GM12801 (cell line): ENCODE results near the gene MRFAP1.

ENCODE experiments used
- TF ChIP-seq, protein P1 (sequence below): IDR thresholded peaks from one replicate; pipeline ENCODE4 v1.5.1; 2011; ENCODE audit warnings: control low read depth; ENCODE audit not compliant: insufficient read length; ENCODE audit errors: extremely low read depth

The MRFAP1 gene

DNA sequence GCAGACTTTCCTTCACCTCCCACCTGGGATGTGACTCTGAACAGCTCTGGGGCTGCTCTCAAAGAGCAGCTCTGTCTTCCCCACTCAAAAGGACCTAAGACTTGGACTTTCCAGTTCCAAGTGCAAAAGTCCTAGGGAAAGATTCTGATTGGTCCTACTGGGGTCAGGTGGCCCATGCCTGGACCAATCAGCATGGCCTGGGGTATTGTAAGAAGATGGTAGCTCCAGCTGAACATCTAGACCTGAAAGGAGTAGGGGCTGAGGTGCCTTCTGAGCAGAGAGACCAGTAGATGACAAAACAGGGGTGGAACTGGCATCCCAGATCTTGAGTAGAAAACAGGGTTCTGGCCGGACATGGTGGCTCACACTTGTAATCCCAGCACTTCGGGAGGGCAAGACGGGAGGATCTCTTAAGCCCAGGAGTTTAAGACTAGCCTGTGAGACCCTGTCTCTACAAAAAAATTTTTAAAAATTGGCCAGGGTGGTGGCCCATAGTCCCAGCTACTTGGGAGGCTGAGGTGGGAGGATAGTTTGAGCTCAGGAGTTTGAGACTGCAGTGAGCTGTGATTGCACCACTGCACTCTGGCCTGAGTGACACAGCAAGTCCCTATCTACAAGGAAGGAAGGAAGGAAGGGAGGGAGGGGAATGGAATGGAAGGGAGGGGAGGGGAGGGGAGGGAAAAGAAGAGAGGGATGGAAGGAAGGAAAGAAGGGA lies 27.4 kb upstream of the MRFAP1 start:
- TF ChIP-seq, protein P1, sequence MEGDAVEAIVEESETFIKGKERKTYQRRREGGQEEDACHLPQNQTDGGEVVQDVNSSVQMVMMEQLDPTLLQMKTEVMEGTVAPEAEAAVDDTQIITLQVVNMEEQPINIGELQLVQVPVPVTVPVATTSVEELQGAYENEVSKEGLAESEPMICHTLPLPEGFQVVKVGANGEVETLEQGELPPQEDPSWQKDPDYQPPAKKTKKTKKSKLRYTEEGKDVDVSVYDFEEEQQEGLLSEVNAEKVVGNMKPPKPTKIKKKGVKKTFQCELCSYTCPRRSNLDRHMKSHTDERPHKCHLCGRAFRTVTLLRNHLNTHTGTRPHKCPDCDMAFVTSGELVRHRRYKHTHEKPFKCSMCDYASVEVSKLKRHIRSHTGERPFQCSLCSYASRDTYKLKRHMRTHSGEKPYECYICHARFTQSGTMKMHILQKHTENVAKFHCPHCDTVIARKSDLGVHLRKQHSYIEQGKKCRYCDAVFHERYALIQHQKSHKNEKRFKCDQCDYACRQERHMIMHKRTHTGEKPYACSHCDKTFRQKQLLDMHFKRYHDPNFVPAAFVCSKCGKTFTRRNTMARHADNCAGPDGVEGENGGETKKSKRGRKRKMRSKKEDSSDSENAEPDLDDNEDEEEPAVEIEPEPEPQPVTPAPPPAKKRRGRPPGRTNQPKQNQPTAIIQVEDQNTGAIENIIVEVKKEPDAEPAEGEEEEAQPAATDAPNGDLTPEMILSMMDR: no peak

DNA sequence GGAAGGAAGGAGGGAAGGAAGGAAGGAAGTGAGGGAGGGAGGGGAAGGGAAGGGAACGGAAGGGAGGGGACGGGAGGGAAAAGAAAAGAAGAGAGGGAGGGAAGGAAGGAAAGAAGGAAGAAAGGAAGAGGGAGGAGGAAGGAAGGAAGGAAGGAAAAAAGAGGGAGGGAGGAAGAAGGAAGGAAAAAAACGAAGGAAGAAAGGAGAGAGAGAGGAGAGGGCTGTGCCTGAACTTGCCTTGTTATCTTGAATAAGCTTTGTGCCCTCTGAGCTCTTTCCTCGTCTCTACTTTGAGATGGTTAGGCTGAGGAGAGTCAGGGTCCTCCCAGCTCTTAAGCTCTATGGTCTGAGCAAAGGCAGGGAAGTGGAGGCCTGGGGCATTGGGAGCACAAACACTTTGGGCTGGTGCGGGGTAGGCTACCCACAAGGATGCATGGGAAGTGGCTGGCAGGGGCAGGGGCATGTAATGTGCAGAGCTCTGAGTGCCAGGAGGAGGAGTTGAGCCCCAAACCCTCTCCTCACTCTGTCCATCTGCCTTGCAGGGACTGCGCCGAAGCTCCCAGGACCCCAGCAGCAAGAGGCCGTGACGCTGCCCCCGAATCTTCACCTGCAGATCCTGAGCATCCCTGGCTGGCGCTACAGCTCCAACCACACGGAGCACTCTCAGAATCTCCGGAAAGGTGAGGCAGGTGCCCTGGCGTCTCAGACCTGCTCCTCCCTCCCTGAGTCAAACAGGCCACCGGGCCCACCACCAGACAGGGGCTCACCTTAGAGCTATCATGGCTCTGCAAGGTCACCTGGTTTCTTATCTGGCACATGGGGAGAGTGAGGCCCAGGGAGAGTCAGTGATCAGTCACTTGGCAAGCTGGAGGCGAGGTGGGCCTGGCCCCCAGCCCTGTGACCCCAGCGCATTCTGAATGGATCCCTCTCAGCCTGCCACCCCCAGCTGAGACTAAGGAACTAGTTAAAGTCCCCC lies 26.5 kb upstream of the MRFAP1 start:
- TF ChIP-seq, protein P1: no peak

DNA sequence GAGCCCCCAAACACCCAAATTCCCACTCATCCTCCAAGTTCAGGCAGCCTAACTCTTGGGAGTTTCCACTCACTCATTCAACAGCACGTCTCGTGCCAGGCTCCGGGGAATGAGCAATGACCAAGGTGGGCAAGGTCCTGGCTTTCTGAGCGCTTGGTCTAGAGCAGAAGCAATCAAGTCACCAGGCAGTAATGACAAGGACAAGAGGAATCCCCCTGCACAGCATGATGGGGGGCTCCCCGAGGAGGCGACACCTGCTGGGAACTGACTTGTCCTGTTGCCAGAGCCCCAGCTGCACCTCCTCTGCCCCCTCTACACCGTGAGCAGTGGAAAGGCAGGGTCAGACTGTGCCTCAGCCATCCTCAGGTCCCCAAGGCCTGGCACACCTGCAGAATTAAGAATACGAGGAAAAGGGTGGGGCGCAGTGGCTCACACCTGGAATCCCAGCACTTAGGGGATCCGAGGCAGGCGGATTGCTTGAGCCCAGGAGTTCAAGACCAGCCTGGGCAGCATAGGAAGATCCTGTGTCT lies 25.7 kb upstream of the MRFAP1 start:
- TF ChIP-seq, protein P1: no peak

DNA sequence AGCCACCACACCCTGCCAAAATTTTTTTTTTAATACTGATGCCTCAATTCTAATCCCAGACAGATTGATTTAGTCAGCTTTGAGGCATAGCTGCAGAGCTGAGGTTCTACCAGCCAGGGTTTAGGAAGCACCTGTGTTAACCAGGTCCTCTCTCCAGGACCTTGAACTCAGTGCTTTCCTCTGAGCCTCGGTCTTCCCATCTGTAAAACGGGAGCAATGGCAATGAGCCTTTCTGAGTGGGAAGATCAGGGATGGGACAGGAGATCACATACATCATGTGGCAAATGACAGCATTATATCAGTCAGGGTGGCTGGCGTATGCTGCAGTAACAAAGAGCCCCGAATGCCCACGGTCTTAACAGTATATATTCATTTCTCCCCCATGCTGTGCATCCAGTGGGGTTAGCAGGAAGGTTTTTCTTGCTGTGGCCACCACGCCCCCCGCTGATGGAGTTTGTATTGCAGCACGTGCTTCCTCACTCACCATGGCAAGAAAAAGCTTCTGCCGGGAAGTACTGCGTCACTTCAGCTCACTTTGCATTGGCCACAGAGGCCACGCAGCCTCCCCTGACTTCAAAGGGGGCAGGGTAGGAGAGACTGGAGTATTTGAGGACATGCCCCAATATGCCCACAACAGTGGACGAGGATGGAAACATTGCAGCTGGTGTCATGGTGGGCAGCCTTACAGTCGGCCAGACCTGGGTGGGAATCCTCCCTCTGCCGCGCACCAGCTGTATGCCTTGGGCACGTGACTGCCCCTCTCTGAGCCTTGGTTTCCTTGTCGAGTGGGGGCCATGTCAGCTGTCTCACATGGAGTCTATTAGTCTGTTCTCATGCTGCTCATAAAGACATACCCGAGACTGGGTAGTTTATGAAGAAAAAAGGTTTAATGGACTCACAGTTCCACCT lies 24.1 kb upstream of the MRFAP1 start:
- TF ChIP-seq, protein P1: no peak

DNA sequence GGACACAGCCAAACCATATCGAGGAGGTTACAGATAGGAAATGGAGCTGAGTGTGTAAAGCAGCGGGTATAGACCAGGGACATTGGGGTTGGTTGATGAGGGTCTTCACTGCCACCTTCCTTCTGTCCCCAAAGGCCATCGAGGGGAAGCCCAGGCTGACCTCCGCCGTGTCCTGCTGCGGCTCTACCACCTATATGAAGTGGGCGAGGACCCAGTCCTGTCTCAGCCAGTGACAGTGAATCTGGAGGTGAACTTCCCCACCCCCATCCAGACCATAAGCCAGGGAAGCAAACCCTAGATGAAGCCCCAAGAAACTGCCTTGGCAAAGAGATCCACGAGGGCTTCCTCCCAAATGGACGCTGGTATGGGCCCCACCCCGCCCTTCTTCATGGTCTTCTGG lies 23.2 kb upstream of the MRFAP1 start:
- TF ChIP-seq, protein P1: no peak

DNA sequence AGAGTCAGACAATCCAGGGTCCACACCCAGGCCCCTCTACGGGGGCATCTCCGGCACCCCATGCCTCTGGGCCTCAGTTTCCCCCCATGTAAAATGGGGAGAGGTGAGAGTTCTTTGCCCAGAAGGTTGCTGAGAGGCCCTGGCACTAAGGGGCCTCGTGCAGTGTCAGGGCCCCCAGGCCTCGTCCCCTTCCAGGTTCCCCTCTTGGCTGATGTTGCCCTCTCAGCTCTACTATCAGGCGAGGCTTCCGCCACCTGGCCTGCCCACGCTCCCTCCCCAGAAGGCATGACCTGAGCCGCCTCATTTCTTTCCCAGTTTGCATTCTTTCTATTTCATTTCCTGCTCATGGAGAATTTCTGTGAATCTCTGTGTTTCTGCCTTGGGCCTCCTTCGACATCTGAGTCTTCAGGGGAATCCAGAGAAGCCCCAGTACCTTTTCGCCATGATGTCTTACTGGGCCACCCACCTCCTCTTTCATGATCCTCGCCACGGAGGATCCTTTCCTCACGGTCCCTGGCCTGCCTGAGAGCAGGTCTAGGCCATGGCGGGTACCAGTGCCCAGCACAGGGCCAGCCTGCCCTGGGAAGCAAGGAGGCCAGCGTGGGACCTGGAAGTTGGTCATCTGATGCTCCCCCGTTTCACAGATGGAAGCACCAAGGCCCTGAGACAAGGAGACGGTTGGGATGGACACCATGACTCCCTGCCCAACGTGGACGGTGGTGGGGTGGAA lies 21.9 kb upstream of the MRFAP1 start:
- TF ChIP-seq, protein P1: no peak
